GM18861 (cell line): ENCODE data around the gene SCP2.

ENCODE experiments used
- ATAC-seq: cut with Tn5 transposase; IDR thresholded peaks from one replicate; pipeline ENCODE4 v1.9.1; 2021; ENCODE audit not compliant: unreplicated experiment

The SCP2 gene

DNA sequence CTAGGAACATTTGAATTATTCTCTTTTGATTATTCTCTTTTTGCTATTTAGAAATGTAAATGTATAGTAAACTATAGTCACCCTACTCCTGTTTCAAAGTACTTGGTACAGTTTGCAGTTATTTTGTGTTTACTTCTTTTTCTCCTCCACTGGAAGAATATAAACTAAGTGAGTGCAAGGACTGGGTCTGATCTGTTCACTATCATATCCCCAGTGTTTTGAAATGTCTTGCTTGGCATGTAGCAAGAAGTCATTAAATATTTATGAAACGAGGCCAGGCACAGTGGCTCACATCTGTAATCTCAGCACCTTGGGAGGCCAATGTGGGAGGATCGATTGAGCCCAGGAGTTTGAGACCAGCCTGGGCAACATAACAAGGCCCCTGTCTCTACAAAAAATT is 99.2 kb downstream of the SCP2 start:
- no peak for ATAC-seq

DNA sequence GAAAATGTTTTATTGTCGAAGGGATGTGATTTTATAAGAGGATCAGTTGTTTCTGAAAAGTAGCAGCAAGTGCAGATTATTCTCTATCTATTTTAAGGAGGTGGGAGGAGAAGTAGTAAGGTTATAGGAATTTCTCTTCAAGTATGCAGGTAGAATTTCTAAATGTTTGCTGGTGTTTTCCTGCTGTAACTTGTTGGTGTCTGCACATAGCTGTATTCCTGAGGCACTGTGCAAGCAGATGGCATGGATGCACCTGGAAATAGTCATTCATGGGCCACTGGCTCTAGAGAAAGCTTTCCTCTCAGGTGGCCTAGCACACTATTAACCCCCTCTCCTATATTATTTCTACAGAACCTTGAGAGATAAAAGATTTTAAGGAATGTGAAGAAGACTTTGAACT is 104.7 kb downstream of the SCP2 start:
- ATAC-seq: no peak

DNA sequence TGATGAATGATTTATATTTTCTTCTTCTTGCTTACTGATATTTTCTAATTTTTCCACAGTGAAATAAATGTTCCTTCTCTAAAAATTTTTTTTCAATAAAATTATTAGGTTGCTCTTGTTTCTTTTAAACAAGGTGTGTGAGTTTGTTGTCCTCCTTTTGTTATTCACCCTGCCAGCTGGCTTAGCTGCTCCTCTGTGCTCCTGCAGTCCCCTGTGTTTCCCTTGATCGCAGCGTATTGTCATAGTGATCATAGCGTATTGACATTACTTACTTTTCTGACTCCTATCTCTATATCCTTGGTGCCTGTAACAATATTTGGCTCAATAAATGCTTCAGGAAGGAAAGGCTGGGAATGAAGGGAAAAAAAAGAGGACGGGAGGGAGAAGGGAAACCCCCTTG is 110.1 kb downstream of the SCP2 start:
- no peak for ATAC-seq

DNA sequence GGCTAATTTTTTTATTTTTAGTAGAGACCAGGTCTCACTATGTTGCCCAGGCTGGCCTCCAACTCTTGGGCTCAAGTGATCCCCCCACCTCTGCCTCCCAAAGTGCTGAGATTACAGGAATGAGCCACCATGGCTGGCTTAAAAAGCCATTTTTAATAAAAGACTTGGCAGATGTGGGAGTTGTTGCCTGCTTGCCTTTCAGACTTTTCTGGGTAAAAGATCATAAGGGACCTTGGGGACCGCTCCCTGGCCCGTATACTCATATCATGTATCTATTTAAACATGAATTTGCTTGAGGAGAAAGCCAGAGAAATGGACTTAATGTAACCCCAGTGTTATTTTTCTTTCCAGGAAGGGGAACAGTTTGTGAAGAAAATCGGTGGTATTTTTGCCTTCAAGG is 111.5 kb downstream of the SCP2 start:
- ATAC-seq: no peak

DNA sequence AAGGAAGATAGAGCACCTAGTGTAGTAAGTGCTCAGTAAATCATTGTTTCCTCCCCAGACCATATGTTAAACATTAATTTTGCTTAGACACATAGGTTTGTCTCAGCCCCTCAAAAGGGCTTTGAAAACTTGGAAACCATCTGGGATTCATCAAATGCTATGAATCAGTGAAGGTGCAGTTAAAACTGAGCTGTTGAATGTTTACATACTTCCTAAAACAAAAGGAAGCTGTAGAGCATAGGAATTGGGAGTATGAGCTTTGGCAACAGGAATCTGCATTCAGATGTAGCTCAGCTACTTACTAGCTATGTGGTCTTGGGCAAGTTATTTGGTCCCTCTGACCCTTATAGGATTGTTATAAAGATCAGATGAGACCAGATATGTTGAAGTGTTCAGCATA is 116.2 kb downstream of the SCP2 start:
- ATAC-seq: no peak

DNA sequence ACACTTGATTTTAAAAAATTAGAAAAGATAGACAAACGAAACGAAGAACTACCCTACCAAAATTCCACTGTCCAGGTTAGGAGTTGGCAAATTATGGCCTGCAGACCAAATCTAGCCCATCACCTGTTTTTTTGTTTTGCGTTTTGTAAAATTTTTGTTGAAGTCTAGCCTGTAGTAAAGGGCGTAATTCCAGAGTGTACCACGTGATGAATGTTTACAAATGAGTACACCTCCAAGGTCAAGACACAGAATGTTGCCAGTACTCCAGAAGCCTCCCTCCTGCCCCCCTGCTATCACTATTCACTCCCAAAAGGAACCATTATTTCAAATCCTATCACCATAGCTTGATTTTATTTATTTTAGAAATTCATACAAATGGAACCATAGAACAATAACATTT is 117.8 kb downstream of the SCP2 start:
- ATAC-seq: no peak

DNA sequence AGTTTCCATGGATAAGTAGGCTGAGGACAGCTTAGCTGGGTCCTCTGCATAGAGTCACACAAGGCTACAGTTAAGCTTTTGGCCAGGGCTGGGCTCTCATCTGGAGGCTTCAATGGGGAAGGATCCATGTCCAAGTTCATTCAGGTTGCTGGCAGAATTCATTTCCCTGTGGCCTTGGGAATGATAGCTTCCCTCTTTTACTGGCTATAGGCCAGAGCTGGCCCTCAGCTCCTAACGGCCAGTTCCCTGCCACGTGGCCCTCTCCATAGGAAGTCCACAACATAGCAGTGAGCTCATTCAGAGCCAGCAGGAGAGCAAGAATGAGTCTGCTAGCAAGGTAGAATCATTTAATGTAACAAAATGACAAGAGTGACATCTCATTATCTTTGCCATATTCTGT is 119.9 kb downstream of the SCP2 start:
- no peak for ATAC-seq

DNA sequence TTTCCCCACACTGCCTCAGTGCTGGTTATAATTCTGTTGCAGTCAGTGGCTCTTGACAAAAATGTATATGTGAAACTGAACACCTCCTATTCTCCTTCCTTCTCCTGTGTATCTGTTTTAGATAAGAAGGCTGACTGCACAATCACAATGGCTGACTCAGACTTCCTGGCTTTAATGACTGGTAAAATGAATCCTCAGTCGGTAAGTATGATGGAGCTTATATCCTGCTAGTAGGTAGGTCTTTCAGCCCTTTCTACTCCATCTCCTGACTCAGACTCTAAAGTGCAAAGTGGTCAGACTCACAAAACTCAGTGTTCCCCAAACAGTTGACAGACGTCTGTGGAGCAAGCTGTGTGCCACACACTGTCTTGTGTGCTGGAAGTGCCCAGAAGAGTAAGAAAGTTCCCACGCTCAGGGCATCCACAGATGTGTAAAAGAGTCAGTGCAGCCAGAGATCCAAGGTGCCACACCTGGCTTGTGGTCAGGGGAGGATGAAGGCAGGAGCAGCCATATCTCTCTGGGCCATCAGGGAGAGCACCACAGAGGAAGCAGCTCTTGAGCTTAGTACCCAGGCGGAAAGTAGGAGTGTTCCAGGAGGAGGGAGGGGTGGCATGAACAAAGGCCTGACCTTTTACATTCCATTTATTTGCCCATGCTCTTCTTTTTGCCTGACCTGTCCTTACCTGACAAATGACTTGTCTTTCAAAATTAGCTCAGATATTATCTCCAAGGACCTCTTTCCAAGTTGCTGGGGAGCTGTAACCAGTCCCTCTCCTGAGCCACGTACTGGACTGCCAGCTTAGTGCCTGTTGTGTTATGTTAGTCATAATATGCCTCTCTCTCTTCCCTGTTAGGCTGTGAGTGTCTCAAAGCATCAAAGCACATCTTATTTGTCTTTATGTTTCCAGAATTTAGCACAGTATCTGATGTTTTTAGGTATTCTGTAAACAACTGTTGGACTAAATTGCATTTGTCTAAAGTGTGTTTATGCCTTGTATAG is 121.0 kb downstream of the SCP2 start:
- no peak for ATAC-seq

DNA sequence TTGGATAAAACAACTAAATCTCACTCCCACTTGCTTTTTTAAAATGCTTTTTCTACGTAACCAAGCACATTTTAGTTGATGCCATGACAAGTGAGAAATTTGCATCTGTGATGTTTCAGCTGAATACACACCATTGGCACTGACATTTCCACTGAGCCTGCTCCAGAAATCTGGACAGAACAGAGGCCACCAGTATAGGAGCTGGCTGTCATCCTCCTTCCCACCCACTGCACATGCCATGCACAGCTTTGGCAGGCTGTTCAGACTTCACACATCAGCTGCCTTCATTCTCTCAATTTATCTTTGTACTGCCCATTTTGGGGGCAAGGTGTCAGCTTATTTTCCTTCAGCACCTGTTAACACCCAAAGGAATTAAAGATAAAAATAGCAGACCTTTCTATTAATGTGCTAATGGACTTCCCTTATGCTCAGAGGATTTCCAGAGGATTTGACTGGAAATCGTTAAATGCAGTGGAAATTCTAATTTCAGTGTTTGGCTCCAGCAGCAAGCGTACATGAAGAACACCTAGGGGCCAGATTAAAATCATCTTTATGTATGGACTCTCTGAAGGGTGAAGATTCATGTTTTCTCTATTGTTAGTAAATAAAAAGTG is 122.0 kb downstream of the SCP2 start:
- ATAC-seq: no peak

DNA sequence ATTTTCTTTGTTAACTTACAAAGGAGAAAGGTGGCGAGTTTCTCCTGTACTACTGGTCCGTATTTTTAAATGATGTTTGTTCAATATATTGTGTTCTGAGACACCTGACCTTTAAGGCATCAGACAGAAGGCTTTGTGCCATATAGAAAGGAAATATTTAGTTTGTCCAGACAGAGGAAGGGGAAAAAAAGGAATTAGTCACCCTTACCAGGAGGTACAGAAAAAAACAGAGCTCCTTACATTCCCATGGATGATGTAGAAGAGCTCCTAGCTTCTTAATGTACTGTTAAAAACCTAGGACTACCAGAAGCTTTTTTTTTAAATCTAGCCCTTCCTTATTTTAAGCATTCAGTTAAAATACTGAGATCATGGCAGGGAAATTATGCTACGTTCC is 122.5 kb downstream of the SCP2 start:
- no peak for ATAC-seq

DNA sequence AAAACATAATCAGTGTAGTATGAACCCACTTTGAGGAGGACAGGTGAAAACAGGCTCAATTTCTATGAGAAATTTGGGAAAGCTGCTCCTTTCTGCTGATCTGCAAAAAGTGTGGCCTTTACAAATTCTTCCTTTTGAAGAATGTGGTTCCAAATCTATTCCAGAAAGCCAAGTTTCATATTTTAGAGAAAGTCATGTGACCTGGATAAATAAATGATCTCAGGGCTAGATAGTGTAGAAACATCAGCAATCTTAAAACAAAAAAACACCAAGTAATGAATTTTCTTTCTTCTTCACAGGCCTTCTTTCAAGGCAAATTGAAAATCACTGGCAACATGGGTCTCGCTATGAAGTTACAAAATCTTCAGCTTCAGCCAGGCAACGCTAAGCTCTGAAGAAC is 123.2 kb downstream of the SCP2 start:
- no peak for ATAC-seq

DNA sequence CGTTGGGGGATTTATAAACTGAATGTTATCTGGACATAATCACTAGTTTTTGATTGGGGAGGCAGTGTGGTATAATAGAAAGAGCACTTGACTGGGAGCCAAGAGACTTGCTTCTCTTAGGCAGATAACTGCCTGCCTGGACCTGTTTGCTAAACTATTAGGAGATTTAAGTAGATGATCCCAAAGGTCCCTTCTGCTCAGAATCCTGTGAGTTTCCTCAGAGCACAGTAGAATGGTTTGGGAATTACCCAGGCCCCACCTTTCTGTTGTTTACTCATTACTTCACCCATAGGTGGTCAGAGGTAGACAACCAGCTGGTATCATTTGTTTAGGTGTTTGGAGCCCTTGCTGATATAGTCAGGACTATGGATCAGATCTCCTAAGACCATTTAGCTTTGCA is 124.6 kb downstream of the SCP2 start:
- no peak for ATAC-seq

DNA sequence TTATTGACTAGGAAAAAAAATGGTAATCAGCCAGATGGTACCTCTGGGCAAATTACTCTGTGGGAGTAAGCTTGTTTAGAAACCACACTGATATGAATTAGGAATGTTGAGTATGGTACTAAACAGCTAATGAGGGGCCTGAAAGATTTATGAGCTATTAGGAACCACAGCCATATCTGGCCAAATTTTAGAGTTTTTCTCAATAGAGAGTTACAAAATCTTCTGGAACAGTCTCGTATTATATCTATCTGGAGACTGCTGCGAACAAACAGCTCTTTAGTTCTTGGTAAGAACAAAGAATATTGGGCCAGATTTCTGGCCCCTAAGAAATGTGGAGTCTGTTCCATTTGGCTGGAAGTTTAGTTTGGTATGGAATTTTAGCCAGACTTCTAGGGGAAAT is 130.1 kb downstream of the SCP2 start:
- no peak for ATAC-seq

DNA sequence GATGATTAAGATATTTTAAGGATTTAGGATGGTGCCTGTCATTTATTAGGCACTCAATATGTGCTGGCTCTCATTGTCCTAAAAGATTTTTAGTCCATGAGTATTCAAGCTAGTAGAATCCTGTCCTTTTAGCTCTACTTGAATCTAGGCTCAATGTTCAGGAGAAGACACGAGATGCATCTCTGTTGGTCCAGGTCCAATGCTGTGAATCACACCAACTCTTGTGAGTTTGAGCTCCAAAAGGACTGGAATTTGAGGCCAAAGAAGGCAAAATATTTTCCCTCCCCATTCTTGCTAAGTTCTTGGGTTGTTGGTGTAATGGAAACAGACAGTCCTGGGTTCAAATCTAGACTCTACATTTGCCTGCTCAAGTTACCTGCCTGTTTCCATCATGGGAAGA is 133.5 kb downstream of the SCP2 start:
- no peak for ATAC-seq

DNA sequence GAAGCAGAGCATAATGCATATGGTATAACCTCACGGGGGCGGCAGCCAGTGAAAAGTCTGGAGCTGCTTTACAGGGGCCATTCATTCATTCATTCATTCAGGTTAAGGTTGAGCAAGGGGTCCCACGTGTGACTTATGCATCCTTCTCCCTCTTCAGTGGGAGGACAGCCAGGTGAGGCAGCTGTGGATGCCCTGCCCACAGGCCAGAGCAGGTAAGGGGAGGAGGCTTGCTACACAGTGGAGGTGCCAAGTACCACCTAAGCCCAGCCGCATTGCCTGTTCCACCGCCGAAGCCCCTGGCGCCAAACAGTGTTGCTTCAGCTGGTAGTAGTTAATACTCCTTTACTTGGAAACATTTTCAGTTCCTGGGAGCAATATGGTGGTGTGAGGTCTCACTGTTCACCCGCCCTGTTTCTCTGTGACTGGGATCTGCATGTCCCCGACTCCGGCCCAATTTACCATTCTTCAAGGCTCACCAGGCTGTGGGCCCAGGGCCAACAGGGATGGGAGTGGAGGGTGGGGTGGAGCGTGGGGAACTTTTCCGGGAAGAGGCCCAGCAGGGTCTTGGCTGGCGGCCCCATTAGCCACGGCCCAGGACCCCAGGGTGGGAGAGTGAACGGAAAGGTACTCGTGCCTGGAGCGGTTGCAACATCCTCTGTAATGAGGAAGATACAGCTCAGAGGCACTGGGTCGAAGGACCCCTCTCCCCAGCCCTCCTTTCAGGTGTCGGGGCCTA is 134.2 kb downstream of the SCP2 start:
- no peak for ATAC-seq

DNA sequence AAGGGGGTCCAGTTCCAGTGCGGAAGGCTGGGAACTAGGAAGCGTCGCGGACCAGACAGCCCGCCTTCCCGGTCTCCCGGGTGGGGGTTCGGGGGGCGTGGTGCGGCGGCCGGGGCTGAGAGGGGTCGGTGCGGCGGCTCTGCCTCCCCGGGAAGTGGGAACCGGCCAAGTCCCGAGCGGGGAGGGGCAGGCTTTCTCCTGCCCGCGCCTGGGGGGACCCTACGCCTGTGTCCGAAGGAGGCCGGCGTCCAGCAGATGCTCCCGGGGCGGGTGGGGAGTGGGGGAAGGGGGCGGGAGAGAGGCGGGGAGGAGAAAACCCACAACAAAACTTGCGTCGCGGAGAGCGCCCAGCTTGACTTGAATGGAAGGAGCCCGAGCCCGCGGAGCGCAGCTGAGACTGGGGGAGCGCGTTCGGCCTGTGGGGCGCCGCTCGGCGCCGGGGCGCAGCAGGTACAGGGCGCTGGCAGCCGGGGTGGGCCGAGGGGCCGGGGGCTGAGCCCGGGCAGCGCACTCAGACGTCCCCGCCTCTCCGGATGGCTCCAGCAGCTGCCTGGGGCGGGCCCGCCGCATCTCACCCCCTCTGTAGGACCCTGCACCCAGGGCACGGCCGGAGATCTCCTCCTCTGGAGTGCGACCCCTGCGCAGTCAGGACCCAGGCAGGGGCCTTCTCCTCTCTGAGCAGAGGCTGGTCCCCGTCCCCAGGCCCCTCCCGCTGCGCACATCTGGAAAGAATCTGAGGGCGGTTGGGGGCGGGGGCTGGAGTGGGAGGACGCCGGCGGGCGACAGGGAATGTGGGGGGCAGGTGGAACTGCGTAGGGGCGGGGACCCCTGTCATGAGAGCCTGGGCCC is 135.0 kb downstream of the SCP2 start, which contains the start of gene PODN:
TSS of gene PODN (plus strand) at position 355 of the 849 bp plus-strand sequence. CDS start 7,643 bp downstream, outside the sequence.
- no peak for ATAC-seq

DNA sequence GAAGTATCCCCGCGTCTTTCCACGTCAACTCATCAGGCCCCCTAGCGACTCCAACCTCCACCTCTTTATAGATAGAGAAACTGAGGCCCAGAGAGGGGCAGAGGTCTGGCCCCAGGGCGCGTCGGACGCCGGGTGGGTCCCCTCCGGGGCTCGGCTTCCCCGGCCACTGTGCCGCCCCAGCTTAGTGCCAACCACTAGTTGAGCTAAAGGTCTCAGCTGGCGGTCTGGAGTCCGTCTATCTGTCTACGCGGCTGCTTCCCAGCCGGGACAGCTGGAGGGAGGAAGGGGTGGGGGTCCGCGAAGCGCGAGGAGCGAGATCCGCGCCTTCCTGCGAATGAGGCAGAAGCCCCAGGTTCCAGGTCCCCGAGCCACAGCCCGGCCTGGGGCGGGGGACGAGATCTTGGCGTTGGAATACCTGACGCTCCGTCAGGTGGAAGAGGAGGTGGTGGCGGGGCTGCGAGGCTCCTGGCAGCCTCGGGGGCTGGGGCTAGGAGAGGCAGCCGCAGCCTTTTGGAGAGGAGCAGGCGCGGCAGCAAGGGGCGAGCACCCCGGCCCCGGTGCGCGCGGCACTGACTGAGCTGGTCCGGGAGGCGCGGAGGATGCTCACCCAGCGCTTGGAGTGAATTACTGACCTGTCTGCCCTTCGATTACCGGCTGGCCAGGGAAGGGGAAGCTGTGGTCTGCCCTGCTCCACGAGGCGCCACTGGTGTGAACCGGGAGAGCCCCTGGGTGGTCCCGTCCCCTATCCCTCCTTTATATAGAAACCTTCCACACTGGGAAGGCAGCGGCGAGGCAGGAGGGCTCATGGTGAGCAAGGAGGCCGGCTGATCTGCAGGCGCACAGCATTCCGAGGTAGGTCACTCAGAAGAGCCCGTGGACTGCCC is 135.9 kb downstream of the SCP2 start:
- ATAC-seq: no peak

DNA sequence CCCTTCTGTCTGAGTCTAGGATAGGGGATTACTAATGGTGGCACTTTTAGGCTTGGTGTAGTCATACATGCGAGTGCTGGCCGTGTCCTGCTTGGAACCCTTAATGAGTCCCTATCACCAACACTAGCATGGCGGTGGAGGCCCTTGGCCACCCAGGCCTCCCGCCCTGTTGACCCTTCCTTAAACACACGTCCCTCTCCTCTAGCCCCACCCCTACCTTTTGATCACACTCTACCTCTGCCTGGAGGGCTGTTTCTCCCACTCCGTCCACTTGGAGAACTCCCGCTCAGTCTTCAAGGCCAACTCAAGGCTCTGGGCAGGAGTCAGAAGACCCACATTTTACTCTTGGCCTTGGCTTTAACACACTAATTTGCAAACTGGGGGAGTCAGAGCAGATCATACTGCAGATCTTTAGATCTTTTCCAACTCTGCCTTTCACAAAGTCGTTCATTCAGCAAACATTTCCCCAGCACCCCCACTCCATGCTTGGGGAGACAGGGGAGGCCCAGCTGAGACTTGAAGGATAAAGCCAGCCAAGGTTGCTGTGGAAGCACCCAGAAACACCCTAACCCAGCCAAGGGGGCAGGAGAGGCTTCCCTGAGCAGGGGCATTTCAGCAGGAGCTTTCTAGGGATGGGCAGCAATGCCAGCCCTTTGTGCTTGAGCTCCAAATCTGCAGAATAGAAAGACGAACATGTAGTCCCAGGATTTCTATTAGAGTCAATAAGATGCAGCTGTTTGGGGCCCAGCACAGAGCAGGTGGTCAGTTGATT is 136.9 kb downstream of the SCP2 start:
- no peak for ATAC-seq

DNA sequence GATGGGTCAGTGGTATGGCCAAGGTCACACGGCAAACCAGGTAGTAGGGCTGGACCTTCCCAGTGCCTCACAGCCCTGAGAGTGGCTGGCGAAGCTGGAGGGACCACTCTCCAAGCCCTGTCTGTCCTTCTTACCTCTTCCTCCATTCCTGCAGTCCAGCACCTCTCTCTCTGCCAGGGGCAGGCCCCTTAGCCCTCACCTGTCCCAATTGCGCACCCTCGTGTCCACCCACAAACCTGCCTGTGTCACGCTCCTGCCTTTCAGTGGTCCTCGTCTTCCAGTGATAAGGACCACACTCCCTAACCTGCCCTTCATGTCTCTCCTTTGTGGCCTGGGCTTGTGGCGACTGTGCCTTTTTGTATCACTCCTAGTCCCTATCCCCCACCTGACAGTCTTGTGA is 138.3 kb downstream of the SCP2 start:
- no peak for ATAC-seq
